Activated effector memory CD4-positive, alpha-beta T cell treated with Interleukin-2 at 50 U/mL for 16 hours (primary cell): Measurements from ENCODE around the gene ZSWIM4.
A peak's percentile ranks its signal among the peaks of the same experiment; 100 is the strongest.
"Not testable (repeated sequence)": the region's sequence is repeated elsewhere in the genome, so short reads cannot be mapped to it uniquely, and the experiment has no call there.

Source experiments
- DNase-seq: peaks from one replicate; pipeline ENCODE4 v3.0.0-alpha.2; 2020

Gene ZSWIM4

GRCh38 chr19:13838435-13839129 is 43.3 kb downstream of the ZSWIM4 start:
- no peak for DNase-seq

- peak; percentile 69 for DNase-seq
Observed at GRCh38 chr19:13839130-13839937, 44.1 kb downstream of the ZSWIM4 start.

DNA sequence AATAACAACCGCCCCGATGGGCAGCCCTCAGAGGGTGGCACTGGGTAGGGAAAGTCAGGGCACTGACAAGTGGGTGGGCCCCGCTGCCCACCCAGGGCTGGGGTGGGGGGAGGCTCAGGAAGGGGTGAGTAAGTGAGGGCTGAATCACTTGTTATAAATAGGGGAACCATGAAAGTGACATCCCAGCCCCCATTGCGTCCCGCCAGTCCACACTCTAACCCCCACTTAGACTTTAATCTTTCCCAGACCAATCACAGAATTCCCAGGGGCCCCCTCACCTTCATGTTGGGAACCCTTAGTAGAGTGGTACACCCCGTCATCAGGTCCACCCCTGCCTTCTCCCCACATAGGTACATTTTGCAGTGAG is 44.7 kb downstream of the ZSWIM4 start:
- DNase-seq: no peak

- DNase-seq: no peak
Observed at GRCh38 chr19:13840305-13841085, 45.3 kb downstream of the ZSWIM4 start.

- DNase-seq: no peak
Observed at GRCh38 chr19:13841086-13841961, 46.1 kb downstream of the ZSWIM4 start.

GRCh38 chr19:13841962-13842290 is 46.7 kb downstream of the ZSWIM4 start:
- DNase-seq: no peak

- DNase-seq: peak; percentile 59
Observed at GRCh38 chr19:13842291-13843103, 47.3 kb downstream of the ZSWIM4 start.

DNA sequence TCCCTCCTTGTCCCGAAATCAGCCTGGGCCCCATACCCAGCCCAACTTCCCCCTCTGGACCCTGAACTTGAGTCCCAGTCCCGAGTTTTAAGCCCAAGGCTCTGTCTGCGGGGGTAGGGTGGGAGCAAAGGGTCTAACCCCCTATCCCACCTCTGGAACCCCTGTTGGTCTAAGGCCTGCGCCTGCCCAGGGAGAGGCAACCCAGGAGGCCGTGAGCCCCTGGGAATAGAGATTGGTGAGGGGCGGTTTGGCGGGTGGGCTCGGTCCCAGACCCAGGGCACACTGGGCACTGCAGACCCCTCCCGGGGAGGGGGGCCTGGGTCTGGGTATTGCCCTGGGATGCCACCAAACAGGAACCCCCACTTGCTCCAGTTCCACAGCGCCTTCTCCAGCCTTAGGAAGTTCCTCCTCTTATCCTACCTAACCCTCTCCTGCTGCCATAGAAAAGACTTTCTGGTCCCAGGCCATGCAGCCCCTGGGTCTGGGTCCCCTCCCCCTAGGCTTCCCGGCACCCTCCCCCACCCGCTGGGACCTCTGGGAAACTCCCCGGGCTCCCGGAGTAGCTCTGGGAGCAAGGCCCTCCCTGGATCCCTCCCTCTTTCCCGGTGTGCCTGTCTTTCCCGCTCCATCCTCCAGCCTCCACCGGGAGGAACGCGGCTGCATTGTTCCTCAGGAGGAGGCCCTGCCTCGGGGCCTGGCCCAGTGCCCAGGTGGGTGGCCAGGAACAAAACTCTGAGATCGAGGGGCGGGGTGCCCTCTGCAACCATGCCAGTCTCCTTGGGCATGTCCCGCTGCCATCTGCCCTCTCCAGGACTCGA is 48.1 kb downstream of the ZSWIM4 start:
- DNase-seq: no peak

GRCh38 chr19:13844130-13844631 is 48.9 kb downstream of the ZSWIM4 start:
- no peak for DNase-seq

GRCh38 chr19:13846557-13847406 is 51.5 kb downstream of the ZSWIM4 start:
- peak; percentile 90 for DNase-seq

DNA sequence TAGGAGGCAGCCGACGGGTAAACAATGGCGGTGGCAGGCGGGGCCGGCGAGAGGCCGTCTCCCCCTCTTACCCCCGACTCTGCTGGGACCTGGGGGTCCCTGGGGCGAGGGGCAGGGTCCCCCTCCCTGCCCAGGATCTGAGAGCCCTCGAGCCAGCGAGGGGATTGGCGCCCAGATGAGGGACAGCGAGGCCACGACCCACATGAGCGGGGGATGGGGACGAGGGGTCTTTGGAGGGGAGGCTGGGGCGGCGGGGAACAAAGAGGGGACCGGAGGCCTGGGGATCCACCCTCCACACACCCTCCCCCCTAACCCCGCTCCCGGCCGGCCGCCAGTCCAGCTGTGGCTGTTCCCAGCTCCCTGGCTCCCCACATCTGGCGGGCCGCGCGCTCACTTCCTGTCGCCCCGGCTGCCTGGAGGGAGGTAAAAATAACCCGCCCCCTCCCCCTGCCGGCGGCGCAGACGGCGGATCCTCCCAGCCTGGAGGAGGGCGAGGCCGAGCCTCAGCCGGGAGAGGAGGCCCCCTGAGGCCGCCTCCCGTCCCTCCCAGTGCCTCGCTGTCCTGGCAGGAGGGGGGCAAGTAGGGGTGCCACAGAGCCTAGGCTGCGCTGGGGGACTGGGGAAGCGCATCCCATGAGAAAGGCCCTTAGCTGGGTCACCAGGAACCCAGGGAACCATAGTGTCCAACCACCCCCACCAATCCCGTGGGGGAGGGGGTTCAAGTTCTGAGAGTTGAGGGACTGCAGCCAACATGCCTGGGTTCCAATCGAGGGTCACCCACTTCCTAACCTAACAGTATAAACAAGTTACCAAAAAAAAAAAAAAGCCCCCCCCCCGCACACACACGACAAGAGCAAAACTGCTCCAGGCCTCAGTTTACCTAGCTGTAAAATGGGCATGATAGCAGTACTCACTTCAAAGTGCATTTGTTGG is 52.4 kb downstream of the ZSWIM4 start:
- DNase-seq: peak; percentile 72

DNA sequence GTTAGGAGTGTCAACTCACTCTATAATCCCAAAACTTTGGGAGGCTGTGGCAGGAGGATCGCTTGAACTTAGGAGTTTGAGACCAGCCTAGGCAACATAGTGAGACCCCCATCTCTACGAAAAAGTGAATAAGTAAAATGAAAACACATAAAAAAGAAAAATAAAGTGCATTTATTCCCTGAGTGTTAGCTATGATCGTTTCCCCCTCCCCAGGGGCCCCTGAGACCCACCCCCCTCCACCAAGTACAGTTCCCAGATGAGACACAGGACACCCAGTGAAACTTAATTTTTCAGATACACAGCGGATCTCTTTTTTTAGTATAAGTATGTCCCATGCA is 53.1 kb downstream of the ZSWIM4 start:
- no peak for DNase-seq

- DNase-seq: no peak
Observed at GRCh38 chr19:13848798-13849676, 53.8 kb downstream of the ZSWIM4 start.

DNA sequence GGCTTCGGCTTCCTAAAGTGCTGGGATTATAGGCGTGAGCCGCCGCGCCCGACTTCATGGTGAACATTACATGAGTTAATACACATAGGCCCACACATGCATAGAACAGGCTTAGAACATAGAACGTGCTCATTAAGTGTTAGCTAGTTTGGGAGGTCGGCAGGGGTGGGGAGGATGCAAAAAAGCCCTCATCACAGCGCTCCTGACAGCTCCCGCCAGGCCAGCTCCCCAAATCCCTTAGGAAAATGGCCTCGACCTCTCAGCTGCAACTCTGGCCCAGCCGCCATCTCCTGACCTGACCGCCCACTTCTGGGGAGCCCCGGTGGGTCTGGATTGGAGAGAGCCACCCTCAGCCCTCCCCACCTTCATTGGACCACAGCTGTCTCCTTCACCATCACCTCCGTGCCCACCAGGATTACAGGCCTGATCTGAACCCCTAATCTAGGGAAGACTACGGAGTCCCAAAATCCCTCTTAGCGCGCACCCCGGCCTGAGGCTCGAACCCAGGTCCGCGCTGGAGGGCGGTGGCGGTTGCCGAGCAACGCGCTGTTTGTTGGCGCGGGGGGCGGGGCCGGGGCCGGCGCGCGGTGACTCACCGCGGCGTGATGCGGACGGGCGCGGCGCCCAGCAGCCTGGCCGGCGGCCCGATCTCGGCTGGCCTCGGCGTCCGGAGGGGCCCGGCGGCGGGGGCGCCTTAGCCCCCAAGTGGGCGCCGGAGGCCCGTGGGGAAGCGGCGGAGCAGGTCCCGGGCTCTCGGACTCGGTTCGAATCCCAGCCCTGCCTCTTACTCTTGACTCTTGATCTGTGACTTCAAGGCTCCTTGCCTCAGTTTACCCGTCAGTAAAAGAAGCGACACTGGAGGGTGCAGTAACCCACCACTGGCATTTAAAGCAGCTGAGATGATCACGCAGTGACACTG is 55.0 kb downstream of the ZSWIM4 start:
- peak; percentile 59 for DNase-seq

DNA sequence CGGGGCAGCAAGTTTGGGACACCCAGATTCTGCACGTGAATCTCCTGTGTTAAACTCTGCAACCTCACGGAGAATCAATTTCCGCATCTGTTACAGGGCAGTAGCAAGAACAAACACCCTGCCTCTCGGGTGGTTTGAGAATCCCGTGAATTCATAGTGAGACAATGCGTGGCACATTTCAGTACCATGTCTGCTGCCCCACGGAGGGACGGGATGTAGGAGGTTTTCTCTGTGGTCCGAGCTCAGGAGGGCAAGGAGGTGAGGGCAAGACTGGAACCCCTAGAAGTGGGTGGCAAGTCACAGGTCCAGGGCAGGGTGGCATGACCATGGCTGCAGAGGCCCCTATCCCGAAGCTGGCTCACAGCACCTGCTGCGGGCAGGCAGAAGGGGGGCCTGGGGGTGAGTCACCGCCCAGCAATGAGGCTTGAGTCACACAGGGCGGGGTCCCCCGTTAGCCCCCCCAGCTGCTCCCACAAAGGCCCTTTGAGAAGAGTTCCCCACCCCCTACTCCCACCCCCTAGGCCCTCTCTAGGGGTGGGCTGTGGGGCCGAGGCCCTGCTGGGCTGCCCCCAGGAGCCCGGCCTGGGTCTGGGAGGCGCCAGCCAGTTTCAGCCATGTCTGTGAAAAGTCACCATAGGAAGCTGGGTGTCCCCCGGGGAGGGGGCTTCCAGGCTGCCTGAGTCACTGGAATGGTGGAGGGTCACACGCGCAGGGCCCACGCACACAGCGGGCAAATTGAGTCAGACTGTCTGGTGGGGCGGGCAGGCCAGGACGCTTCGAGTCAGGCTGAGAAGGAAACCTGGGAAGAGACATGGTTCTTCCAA is 55.9 kb downstream of the ZSWIM4 start:
- peak; percentile 64 for DNase-seq

DNA sequence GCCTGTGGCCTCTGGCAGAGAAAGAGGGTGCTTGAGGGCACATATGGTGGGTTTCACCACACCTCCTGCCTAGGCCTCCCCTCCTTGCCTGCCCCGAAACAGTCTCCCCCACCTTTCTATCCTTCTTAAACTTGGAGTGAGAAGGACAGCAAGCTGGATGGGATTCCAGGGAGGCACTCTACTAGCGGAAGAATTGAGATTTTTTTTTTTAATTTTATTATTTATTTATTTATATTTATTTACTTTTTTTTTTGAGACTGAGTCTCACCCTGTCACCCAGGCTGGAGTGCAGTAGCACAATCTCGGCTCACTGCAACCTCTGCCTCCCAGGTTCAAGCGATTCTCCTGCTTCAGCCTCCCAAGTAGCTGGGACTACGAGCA is 56.5 kb downstream of the ZSWIM4 start:
- not testable (repeated sequence) for DNase-seq
